BE2C (cell line): Measurements from ENCODE around the gene CHRNA4.

Source experiments
- DNase-seq: peaks from one replicate; pipeline ENCODE4 v3.0.0-alpha.2; 2020
- H3K27me3 ChIP-seq: fragments of 250-450 bp; sonication (Bioruptor Pico); 2 replicates; pipeline ENCODE4 v1.5.1; 2020; ENCODE audit warnings: mild to moderate bottlenecking
- H3K36me3 ChIP-seq: fragments of 250-450 bp; sonication (Bioruptor Pico); 2 replicates; pipeline ENCODE4 v1.5.1; 2020; ENCODE audit warnings: mild to moderate bottlenecking
- H3K4me1 ChIP-seq: fragments of 250-450 bp; sonication (Bioruptor Pico); 2 replicates; pipeline ENCODE4 v1.5.1; 2020
- H3K4me3 ChIP-seq: 2 replicates; pipeline ENCODE4 v1.5.1; 2011; ENCODE audit warnings: low read depth, low read length
- H3K9me3 ChIP-seq: fragments of 250-450 bp; sonication (Bioruptor Pico); 2 replicates; pipeline ENCODE4 v1.5.1; 2020
- TF ChIP-seq, protein P1 (sequence below): IDR thresholded peaks from 2 replicates; pipeline ENCODE4 v1.5.1; 2012; ENCODE audit warnings: mild to moderate bottlenecking, low read depth, low read length

Gene CHRNA4

DNA sequence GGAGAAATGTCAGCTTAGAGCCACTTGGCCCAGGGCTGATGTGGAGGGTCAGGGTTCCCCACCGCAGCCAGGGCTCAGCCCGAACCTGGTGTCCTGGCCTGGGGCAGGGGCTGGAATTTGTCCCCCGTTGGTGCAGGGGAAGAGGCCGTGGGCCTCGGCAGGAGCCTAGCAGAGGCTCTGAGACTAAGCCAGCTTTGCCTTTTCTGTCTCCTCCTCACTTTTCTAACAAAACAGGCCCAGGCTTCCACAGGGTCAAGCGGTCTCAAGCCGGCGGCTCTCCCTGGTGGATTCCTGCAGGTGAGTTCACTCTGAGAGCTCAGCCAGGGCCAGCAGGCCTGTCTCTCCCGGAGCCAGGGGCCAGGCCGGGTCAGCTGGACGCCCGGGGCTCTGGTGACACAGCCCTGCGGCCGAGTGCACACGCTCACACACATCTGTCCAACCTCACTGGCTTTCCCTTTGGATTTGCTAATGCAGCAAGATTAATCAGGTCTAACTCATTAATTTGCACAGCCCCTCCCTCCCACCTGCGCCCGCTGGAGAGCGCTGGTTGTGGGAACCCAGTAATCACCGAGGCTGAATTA is 2.9 kb upstream of the CHRNA4 start:
- no peaks in the 10 kb centered on the region for H3K36me3 ChIP-seq
- H3K4me1 ChIP-seq, result no peaks in the 10 kb centered on the region
- DNase-seq, result no peak
- TF ChIP-seq, protein P1, sequence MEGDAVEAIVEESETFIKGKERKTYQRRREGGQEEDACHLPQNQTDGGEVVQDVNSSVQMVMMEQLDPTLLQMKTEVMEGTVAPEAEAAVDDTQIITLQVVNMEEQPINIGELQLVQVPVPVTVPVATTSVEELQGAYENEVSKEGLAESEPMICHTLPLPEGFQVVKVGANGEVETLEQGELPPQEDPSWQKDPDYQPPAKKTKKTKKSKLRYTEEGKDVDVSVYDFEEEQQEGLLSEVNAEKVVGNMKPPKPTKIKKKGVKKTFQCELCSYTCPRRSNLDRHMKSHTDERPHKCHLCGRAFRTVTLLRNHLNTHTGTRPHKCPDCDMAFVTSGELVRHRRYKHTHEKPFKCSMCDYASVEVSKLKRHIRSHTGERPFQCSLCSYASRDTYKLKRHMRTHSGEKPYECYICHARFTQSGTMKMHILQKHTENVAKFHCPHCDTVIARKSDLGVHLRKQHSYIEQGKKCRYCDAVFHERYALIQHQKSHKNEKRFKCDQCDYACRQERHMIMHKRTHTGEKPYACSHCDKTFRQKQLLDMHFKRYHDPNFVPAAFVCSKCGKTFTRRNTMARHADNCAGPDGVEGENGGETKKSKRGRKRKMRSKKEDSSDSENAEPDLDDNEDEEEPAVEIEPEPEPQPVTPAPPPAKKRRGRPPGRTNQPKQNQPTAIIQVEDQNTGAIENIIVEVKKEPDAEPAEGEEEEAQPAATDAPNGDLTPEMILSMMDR, result no peak
- H3K27me3 ChIP-seq, result peaks cover 16% of the 10 kb centered on the region
- no peaks in the 10 kb centered on the region for H3K9me3 ChIP-seq
- H3K4me3 ChIP-seq, result no peak overlapping the region

GRCh38 chr20:63363013-63363957 is 2.1 kb upstream of the CHRNA4 start:
- TF ChIP-seq, protein P1, result no peak
- H3K36me3 ChIP-seq, result no peaks in the 10 kb centered on the region
- H3K9me3 ChIP-seq, result no peaks in the 10 kb centered on the region
- no peak overlapping the region for H3K4me3 ChIP-seq
- H3K4me1 ChIP-seq, result no peaks in the 10 kb centered on the region
- H3K27me3 ChIP-seq, result peaks cover 16% of the 10 kb centered on the region
- DNase-seq, result no peak

DNA sequence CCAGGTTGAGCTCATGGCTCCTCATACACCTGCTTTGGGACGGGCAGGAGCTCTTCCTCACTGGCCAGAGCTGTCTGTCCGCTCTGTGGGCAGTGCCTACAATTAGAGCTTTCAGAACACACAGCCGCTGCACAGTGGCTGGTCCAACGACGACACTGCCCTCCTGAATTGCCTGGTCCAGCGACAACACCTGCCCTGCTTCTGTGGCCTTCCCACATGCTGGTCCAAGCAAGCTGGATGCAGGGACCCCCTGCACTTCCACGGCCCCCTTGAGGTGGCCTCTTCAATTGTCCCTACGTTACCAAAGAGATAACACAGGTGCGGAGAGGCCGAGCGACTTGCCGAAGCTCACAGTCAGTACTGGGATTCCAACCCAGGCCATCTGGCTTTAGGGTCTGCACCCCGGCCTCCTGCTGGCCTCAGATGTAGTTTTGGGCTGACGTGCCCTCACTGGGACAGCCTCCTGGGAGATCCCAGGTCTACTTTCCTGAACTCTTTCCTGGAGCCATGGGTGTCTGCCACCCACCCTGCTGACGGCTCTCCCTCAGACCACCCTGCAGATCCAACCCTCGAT is 1.4 kb upstream of the CHRNA4 start:
- Histone ChIP-seq H3K4me3 (no peak overlapping the region), H3K27me3 (peaks cover 16% of the 10 kb centered on the region), H3K9me3 (no peaks in the 10 kb centered on the region), H3K36me3 (no peaks in the 10 kb centered on the region), H3K4me1 (no peaks in the 10 kb centered on the region)
- TF ChIP-seq, protein P1, result no peak
- no peak for DNase-seq

DNA sequence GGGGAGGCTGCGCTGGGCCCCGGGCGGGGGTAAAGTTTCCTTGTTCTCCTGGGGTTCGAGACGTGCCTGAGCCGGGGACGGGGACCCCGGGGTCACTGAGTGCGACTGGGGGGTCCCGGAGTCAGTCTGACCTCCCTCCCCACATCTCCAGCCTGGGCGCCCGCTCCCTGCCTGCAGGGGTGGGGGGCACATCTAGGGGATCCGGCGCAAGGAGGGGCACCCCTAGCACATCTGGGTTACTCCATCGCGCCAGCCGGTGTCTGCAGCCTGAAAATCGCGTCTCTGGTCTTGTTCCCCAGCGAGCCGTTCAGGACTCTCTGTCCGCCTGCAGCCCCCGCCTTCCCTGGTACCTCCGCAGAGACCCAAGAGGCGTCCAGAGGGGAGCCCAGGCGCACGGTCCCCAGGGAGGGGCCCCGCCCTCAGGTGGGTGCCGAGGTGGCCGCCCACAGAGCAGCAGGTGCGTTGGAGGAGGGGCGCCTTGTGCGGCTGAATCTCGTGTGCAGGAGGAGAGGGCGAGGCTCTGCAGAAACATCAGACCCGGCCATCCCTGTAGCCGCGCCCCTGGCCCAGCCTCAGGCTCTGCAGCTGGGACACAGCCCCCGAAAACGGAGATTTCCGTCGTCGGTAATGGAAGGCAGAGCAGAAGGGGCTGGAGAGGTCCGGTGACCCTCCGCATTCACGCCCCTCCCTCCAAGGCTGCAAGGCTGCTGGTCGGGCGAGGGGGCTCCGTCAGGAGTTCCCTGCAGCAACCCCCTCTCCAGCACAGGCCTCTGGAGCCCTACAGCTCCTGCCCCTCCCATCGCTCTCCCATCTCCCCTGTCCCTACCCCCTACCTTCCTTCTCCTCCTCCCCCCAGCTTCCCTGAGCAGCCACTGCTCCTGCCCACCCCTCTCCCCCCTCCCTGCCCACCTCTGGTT is 628 bp upstream of the CHRNA4 start:
- no peak overlapping the region for H3K4me3 ChIP-seq
- no peaks in the 10 kb centered on the region for H3K9me3 ChIP-seq
- no peak for DNase-seq
- H3K36me3 ChIP-seq, result no peaks in the 10 kb centered on the region
- peaks cover 16% of the 10 kb centered on the region for H3K27me3 ChIP-seq
- no peaks in the 10 kb centered on the region for H3K4me1 ChIP-seq
- TF ChIP-seq, protein P1, result no peak

- Histone ChIP-seq H3K27me3 (peaks cover 16% of the 10 kb centered on the region), H3K4me1 (no peaks in the 10 kb centered on the region), H3K4me3 (no peak overlapping the region), H3K9me3 (no peaks in the 10 kb centered on the region), H3K36me3 (no peaks in the 10 kb centered on the region)
- no peak for DNase-seq
- TF ChIP-seq, protein P1, result no peak
These were observed 956 bp downstream of the CHRNA4 start for GRCh38 chr20:63359937-63360849.
